Activated T-helper 9 cell treated with anti-CD3 and anti-CD28 coated beads, Interleukin-2, amount 50 U/mL, for 16 hours (primary cell): ENCODE measurements around the gene MYBPH.
A peak's percentile ranks its signal among the peaks of the same experiment; 100 is the strongest.

Source experiments
- DNase-seq: peaks from one replicate; pipeline ENCODE4 v3.0.0-alpha.2; 2020; ENCODE audit warnings: low read depth

The MYBPH gene, protein sequence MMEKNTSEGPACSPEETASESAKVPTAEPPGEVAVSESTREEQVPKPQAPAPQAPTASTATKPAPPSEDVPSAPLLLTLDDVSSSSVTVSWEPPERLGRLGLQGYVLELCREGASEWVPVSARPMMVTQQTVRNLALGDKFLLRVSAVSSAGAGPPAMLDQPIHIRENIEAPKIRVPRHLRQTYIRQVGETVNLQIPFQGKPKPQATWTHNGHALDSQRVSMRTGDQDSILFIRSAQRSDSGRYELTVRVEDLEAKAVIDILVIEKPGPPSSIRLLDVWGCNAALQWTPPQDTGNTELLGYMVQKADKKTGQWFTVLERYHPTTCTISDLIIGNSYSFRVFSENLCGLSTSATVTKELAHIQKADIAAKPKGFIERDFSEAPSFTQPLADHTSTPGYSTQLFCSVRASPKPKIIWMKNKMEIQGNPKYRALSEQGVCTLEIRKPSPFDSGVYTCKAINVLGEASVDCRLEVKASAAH

DNA sequence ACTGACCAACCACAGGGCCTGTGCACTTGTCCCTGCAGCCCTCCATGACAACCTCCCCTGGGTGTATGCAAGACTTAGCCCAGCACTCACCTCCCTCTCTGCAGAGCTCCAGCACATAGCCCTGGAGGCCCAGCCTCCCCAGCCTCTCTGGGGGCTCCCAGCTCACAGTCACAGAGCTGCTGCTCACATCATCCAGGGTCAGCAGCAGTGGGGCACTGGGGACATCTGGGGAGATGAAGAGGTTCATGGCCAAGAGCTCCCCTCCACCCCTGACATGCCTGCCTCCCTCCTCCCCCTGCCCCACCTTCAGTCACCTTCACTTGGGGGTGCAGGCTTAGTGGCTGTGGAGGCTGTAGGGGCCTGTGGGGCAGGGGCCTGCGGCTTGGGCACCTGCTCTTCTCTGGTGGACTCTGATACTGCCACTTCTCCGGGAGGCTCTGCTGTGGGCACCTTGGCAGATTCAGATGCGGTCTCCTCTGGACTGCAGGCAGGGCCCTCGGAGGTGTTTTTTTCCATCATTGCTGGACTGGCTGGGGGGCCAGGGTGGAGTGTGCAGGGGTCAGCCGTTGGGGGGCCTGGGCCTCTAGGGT lies at the start of gene MYBPH:
TSS of gene MYBPH (minus strand) at position 590 of the 590 bp plus-strand sequence. CDS start at position 519, 71 bp downstream.
- DNase-seq: no peak

GRCh38 chr1:203225071-203225470 lies 49.4 kb upstream of the MYBPH start:
- no peak for DNase-seq

- DNase-seq: no peak
These were observed 47.6 kb upstream of the MYBPH start for GRCh38 chr1:203223012-203223775.

GRCh38 chr1:203219934-203220333 lies 44.3 kb upstream of the MYBPH start:
- DNase-seq: no peak

- DNase-seq: no peak
These were observed 43.5 kb upstream of the MYBPH start for GRCh38 chr1:203219171-203219570.

DNA sequence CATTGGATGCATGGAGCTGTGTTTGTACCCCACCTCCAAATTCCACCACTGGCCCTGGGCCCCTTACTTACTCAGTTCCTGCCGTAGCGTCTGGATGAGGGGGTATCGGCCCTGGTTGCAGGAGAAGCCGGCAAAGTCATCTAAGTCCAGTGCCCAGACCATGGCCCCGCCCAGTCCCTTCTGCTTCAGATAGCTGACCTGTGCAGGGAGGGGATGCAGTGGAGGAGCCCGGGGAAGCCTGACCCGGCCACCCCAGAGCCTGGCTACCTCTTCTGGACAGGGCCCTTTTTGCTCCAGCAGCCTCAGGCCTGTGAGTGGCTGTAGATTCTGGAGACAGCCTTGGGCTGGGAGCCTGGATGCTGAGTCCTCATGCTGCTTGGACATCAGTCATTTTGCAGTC lies 42.0 kb upstream of the MYBPH start:
- DNase-seq: no peak

- no peak for DNase-seq
These were observed 41.6 kb upstream of the MYBPH start for GRCh38 chr1:203217139-203217655.

GRCh38 chr1:203216274-203217138 lies 40.9 kb upstream of the MYBPH start:
- peak; percentile 6 for DNase-seq

GRCh38 chr1:203215573-203215972 lies 39.9 kb upstream of the MYBPH start:
- no peak for DNase-seq

DNA sequence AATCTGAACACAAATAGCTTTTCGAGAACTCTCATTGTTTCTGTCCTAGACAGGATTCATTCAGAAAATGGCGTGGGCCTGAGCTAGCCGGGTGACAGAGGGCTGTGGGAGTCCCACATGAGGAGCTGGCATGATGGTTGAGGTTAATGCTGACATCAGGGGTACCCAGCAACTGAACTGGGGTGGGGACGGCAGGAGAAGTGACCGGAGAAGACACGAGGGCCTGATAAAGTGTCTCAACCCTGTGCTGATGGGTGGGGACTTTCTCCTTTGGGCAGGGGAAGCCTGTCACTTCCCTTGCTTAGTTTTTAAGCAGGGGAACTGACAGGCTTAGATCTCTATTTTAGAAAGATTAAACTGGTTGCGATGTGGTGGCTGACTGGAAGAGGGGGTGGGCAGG lies 39.2 kb upstream of the MYBPH start:
- no peak for DNase-seq

GRCh38 chr1:203213126-203213525 lies 37.5 kb upstream of the MYBPH start:
- DNase-seq: no peak

- no peak for DNase-seq
These were observed 36.2 kb upstream of the MYBPH start for GRCh38 chr1:203211812-203212211.

DNA sequence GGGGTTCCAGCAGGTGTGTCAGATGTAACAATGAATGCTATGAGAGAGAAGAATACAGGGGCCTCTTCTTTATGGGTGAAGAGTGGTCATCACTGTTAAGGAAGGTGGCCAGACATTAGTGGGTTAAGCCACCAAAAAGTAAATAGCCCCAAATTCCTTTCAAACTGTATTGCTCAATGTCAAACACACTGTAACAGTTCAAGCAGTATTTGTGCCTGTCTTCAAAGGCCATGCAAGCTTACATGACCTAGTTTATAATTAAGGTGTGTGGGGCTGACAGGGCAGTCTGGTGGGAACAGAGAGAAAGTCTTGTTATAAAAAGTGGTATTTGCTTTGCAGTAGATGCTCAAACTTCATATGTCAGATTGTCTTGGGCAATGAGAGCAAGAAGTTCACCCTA lies 35.4 kb upstream of the MYBPH start:
- DNase-seq: no peak

DNA sequence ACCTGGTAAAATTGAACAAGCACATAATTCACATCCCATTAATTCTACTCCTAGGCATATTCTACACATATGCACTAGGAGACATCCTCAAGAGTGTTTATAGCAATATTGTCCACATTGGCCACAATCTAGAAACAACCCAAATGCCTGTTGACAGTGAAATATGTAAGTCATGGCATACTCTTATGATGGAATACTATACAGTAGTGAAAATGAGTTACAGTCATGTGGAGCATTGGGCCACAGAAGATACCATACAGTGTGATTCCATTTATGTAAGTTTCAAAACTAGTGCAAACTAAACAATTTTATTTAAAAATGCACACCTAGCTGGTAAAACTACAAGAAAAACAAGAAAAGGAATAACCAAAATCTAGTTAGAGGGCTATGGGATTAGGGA lies 34.7 kb upstream of the MYBPH start:
- no peak for DNase-seq

GRCh38 chr1:203208181-203208580 lies 32.6 kb upstream of the MYBPH start:
- DNase-seq: no peak

- no peak for DNase-seq
These were observed 32.1 kb upstream of the MYBPH start for GRCh38 chr1:203207751-203208150.

- DNase-seq: no peak
These were observed 30.6 kb upstream of the MYBPH start for GRCh38 chr1:203206129-203206687.

DNA sequence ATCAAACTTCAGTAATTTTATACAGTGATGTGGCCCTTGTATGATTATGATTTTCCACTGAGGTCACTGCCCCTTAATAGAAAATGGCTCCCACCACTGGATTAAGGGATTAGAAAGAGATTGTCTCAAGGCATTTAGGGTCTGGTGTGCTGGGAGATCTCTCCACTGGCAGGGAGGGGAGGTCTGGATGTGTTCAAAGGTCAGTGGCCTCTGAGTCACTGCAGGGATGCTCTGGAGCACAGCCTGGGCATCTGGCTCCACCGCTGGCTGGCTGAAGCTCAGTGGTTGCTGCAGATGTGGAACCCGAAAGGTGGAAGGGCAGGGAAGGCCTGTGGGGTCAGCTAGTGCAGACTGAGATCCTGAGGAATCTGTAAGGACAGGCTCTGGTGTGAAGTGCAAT lies 29.1 kb upstream of the MYBPH start:
- no peak for DNase-seq

GRCh38 chr1:203202431-203203245 lies 27.0 kb upstream of the MYBPH start:
- DNase-seq: no peak

- DNase-seq: no peak
These were observed 26.0 kb upstream of the MYBPH start for GRCh38 chr1:203201516-203202205.
